ENCODE measurements around the gene MVB12A.
A peak's percentile ranks its signal among the peaks of the same experiment; 100 is the strongest.

- TF ChIP-seq CTCF (IDR thresholded peaks at IDR 0.05) (peak; percentile 89), EZH2phosphoT487 (IDR thresholded peaks at IDR 0.05) (no peak)
These were observed 33.8 kb upstream of the MVB12A start for GRCh38 chr19:17385878-17386611.
